ENCODE results near the gene SULT2B1. TPM values are rescaled to one million over a fixed set of nuclear protein-coding genes. Genes with fewer than 3 reads are reported as not detected.

SULT2B1 gene
- polyA plus RNA-seq, 2 of the 4 experiments (the other 2 are of a cell fraction): 22.2 to 34.3 TPM

- ChIA-PET POLR2A (no interaction called here), CTCF (interaction anchor here (0.7 to 1.7 kb wide), 6 partner anchors 8 to 107 kb away, joined by 3 to 8 read pairs (median 4); no protein-coding TSS in a partner anchor)
- FAIRE-seq: no peak
- 84% methylated on average over 39 of the region's 39 CpGs for WGBS (ENCODE audit: missing lambda C conversion rate)
- Histone ChIP-seq H3K4me1 (peaks cover 3% of the 10 kb centered on the region), H3K4me2 (no peak overlapping the region), H3K9me3 (no peaks in the 10 kb centered on the region), H3K4me3 (no peak overlapping the region), H3K27ac (no peak overlapping the region)
- no peak for DNase-seq (ENCODE audit: low read depth in 1 of 2, low spot score in 1 of 2)
- no peak for ATAC-seq
- TF ChIP-seq ZFP36 (IDR thresholded peaks at IDR 0.05; ENCODE audit: borderline replicate concordance, partially characterized antibody): peak; percentile 8
- TF ChIP-seq PBX3 (IDR thresholded peaks at IDR 0.05): no peak
Measured at GRCh38 chr19:48596679-48597465, 44.9 kb downstream of the SULT2B1 start.

GRCh38 chr19:48598996-48599700 is 47.2 kb downstream of the SULT2B1 start:
- ATAC-seq: peak; percentile 25 to 26; a peak in 3 of 6 replicates
- DNase-seq (ENCODE audit: low read depth in 1 of 2, low spot score in 1 of 2): no peak
- FAIRE-seq: no peak
- no peak for TF ChIP-seq NR3C1 (IDR thresholded peaks at IDR 0.05)
- no peak for TF ChIP-seq PBX3 (IDR thresholded peaks at IDR 0.05)
- TF ChIP-seq HOXA7 (CRISPR knock-in tag; IDR thresholded peaks at IDR 0.05): no peak
- TF ChIP-seq RAD21 (conservative IDR thresholded peaks at IDR 0.05 in 1 of 2, IDR thresholded peaks at IDR 0.05 in 1 of 2): no peak
- TF ChIP-seq JUN (IDR thresholded peaks at IDR 0.05): no peak
- no peak for TF ChIP-seq EP300 (IDR thresholded peaks at IDR 0.05)
- no peak for TF ChIP-seq HDAC2 (IDR thresholded peaks at IDR 0.05)
- no peak for TF ChIP-seq CEBPB (IDR thresholded peaks at IDR 0.05)
- TF ChIP-seq ZNF302 (CRISPR knock-in tag; IDR thresholded peaks at IDR 0.05): no peak
- TF ChIP-seq NFE2L2 (conservative IDR thresholded peaks at IDR 0.05; ENCODE audit: low read length): no peak
- TF ChIP-seq SMC3 (IDR thresholded peaks at IDR 0.05): no peak
- no peak for TF ChIP-seq CHD2 (IDR thresholded peaks at IDR 0.05; ENCODE audit: low read length, partially characterized antibody)
- CTCF ChIA-PET: interaction anchor here (1.0 to 18.9 kb wide), 5 partner anchors 9 to 110 kb away, joined by 3 to 396 read pairs (median 7); no protein-coding TSS in a partner anchor
- H3K4me2 ChIP-seq: no peak overlapping the region
- POLR2A ChIA-PET: no interaction called here
- H3K27ac ChIP-seq: no peak overlapping the region
- 79% methylated on average over 18 of the region's 30 CpGs for WGBS (ENCODE audit: missing lambda C conversion rate)
- no peak overlapping the region for H3K4me3 ChIP-seq
- peaks cover 14% of the 10 kb centered on the region for H3K4me1 ChIP-seq
- H3K9me3 ChIP-seq: no peaks in the 10 kb centered on the region

- ChIA-PET CTCF (interaction anchor here (0.6 to 18.9 kb wide), 11 partner anchors 8 to 335 kb away, joined by 3 to 396 read pairs (median 4); no protein-coding TSS in a partner anchor), POLR2A (interaction anchor here (1.7 kb wide), 1 partner anchor 18 kb away, joined by 5 read pairs; the partner anchor contains the start of genes RPL18 and SPHK2)
- Histone ChIP-seq H3K9me3 (no peaks in the 10 kb centered on the region), H3K4me3 (no peak overlapping the region), H3K4me2 (no peak overlapping the region), H3K4me1 (peaks cover 14% of the 10 kb centered on the region), H3K27ac (peak overlapping the region in 1 of 2 experiments; percentile 77; a peak in 1 of 6 replicates)
- no peak for ATAC-seq
- WGBS (ENCODE audit: missing lambda C conversion rate): 85% methylated on average over 17 of the region's 21 CpGs
- DNase-seq (ENCODE audit: low read depth in 1 of 2, low spot score in 1 of 2): no peak
- no peak for FAIRE-seq
- TF ChIP-seq BCL3 (IDR thresholded peaks at IDR 0.05) (no peak), EP300 (IDR thresholded peaks at IDR 0.05) (no peak), HEYL (CRISPR knock-in tag; IDR thresholded peaks at IDR 0.05) (no peak), CBX2 (IDR thresholded peaks at IDR 0.05; ENCODE audit: borderline replicate concordance, low read depth) (no peak), HOXB5 (CRISPR knock-in tag; IDR thresholded peaks at IDR 0.05) (no peak), TP53 (CRISPR knock-in tag; IDR thresholded peaks at IDR 0.05) (no peak), PBX3 (IDR thresholded peaks at IDR 0.05) (no peak), NFE2L2 (conservative IDR thresholded peaks at IDR 0.05; ENCODE audit: low read length) (no peak), REST (IDR thresholded peaks at IDR 0.05) (no peak), HDAC2 (IDR thresholded peaks at IDR 0.05) (no peak), FOSB (CRISPR knock-in tag; IDR thresholded peaks at IDR 0.05) (no peak), CBX8 (IDR thresholded peaks at IDR 0.05) (no peak)
Measured at GRCh38 chr19:48600679-48601417, 48.9 kb downstream of the SULT2B1 start.

All from A549 (cell line).